ENCODE measurements around the gene SPRY4.

- TF ChIP-seq CTCF (IDR thresholded peaks at IDR 0.05; ENCODE audit: insufficient read depth, low read length) (no peak), GABPA (IDR thresholded peaks at IDR 0.05; ENCODE audit: low read depth) (no peak)
Observed at GRCh38 chr5:142360607-142361120, 35.8 kb upstream of the SPRY4 start.
